Trophoblast cell (in vitro differentiated cells and primary cell): ENCODE data around the gene MYO5C.

ENCODE experiments used
- DNase-seq, 2 donors: peaks; one replicate each; pipeline ENCODE4 v3.0.0-alpha.2; 2016
- H2AFZ ChIP-seq: 2 replicates; pipeline ENCODE4 v1.6.1; 2013; ENCODE audit warnings: low read length, moderate library complexity, mild to moderate bottlenecking; ENCODE audit not compliant: insufficient read depth, poor library complexity
- H2AK5ac ChIP-seq: 2 replicates; pipeline ENCODE4 v1.6.1; 2013; ENCODE audit warnings: mild to moderate bottlenecking, low read length
- H2BK120ac ChIP-seq: 2 replicates; pipeline ENCODE4 v1.6.1; 2013; ENCODE audit warnings: low read length, mild to moderate bottlenecking, moderate library complexity; ENCODE audit not compliant: insufficient read depth, poor library complexity
- H2BK12ac ChIP-seq: 2 replicates; pipeline ENCODE4 v1.6.1; 2013; ENCODE audit warnings: mild to moderate bottlenecking, low read length, moderate library complexity
- H2BK5ac ChIP-seq: 2 replicates; pipeline ENCODE4 v1.6.1; 2013; ENCODE audit warnings: low read length, low read depth, moderate library complexity, mild to moderate bottlenecking; ENCODE audit not compliant: poor library complexity
- H3K14ac ChIP-seq: 2 replicates; pipeline ENCODE4 v1.6.1; 2013; ENCODE audit warnings: mild to moderate bottlenecking, low read length
- H3K18ac ChIP-seq: 2 replicates; pipeline ENCODE4 v1.6.1; 2013; ENCODE audit warnings: mild to moderate bottlenecking, low read length
- H3K23ac ChIP-seq: 2 replicates; pipeline ENCODE4 v1.6.1; 2013; ENCODE audit warnings: low read length
- H3K27ac ChIP-seq: 2 replicates; pipeline ENCODE4 v1.5.1; 2013; ENCODE audit warnings: low read depth, mild to moderate bottlenecking, inconsistent platforms, low read length, moderate library complexity
- H3K27me3 ChIP-seq: 2 replicates; pipeline ENCODE4 v1.6.1; 2013; ENCODE audit warnings: inconsistent platforms, mild to moderate bottlenecking, low read length, moderate library complexity; ENCODE audit not compliant: insufficient read depth
- H3K36me3 ChIP-seq, 2 experiments: 1 replicate in 1 of 2; 2 replicates in 1 of 2; pipeline ENCODE4 v1.6.1; 2013; ENCODE audit warnings: low read length in 2 of 2, mild to moderate bottlenecking in 2 of 2, moderate library complexity in 1 of 2; ENCODE audit not compliant: insufficient read depth in 2 of 2, control insufficient read depth in 1 of 2
- H3K4ac ChIP-seq: 2 replicates; pipeline ENCODE4 v1.6.1; 2013; ENCODE audit warnings: low read depth, mild to moderate bottlenecking, low read length, moderate library complexity
- H3K4me1 ChIP-seq, 2 experiments: 1 replicate in 1 of 2; 2 replicates in 1 of 2; pipeline ENCODE4 v1.6.1; 2013; ENCODE audit warnings: low read length in 2 of 2, mild to moderate bottlenecking in 2 of 2, moderate library complexity in 1 of 2; ENCODE audit not compliant: insufficient read depth in 2 of 2, control insufficient read depth in 1 of 2
- H3K4me2 ChIP-seq: 2 replicates; pipeline ENCODE4 v1.6.1; 2013; ENCODE audit warnings: inconsistent platforms, mild to moderate bottlenecking, low read length, moderate library complexity
- H3K4me3 ChIP-seq: 2 replicates; pipeline ENCODE4 v1.5.1; 2013; ENCODE audit warnings: mild to moderate bottlenecking, low read depth, low read length, inconsistent platforms
- H3K79me1 ChIP-seq: one replicate; pipeline ENCODE4 v1.6.1; 2013; ENCODE audit warnings: low read length
- H3K79me2 ChIP-seq: 2 replicates; pipeline ENCODE4 v1.6.1; 2013; ENCODE audit warnings: low read length, mild to moderate bottlenecking; ENCODE audit not compliant: control insufficient read depth, insufficient read depth, poor library complexity
- H3K9ac ChIP-seq: 2 replicates; pipeline ENCODE4 v1.6.1; 2013; ENCODE audit warnings: mild to moderate bottlenecking, low read length
- H3K9me3 ChIP-seq: 2 replicates; pipeline ENCODE4 v1.6.1; 2013; ENCODE audit warnings: low read depth, mild to moderate bottlenecking, control low read depth, inconsistent platforms, low read length; ENCODE audit not compliant: insufficient read depth
- H4K12ac ChIP-seq: 2 replicates; pipeline ENCODE4 v1.6.1; 2013; ENCODE audit warnings: low read depth, mild to moderate bottlenecking, low read length, moderate library complexity
- H4K8ac ChIP-seq: 2 replicates; pipeline ENCODE4 v1.6.1; 2013; ENCODE audit warnings: low read depth, mild to moderate bottlenecking, low read length, moderate library complexity
- H4K91ac ChIP-seq: one replicate; pipeline ENCODE4 v1.6.1; 2013; ENCODE audit warnings: low read depth, mild to moderate bottlenecking, low read length, moderate library complexity
- WGBS: extraction: QIAGEN DNeasy Blood & Tissue Kit; methylation state at CpG from one replicate; pipeline ENCODE4 v1.1.7; 2013; ENCODE audit warnings: missing lambda C conversion rate; ENCODE audit not compliant: insufficient read length, insufficient coverage; ENCODE audit errors: extremely low coverage; 5-methylcytosine and 5-hydroxymethylcytosine counted together

The MYO5C gene

DNA sequence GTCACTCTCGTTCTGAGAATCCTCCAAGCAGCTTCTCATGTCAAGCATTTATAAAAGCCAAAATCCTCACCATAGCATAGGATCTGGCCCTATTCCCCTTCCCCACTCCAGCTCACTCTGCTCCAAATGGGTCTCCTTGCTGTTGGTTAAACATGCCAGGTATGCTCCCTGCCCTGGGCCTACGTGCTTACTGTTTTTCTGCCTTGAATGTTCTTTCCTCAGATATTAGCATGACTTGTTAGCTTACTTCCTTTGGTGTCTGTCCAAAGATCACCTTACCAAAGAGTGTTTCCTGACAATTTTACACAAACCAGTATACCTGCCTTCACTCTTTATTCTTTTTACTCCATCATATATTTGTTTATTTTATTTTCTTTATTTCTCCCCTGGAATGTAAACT is 33.1 kb upstream of the MYO5C start:
- H3K4ac ChIP-seq, result no peak overlapping the region
- no peaks in the 10 kb centered on the region for H3K9me3 ChIP-seq
- H3K79me1 ChIP-seq, result no peaks in the 10 kb centered on the region
- H3K4me2 ChIP-seq, result no peak overlapping the region
- no peaks in the 10 kb centered on the region for H3K79me2 ChIP-seq
- no peak overlapping the region for H3K23ac ChIP-seq
- H3K4me3 ChIP-seq, result no peak overlapping the region
- no peaks in the 10 kb centered on the region for H3K27me3 ChIP-seq
- no peak overlapping the region for H2BK120ac ChIP-seq
- no peaks in the 10 kb centered on the region for H3K36me3 ChIP-seq
- no peak overlapping the region for H3K27ac ChIP-seq
- H4K8ac ChIP-seq, result no peak overlapping the region
- H3K18ac ChIP-seq, result no peak overlapping the region
- no peak for DNase-seq
- peaks cover 0 to 2% of the 10 kb centered on the region in 2 experiments for H3K4me1 ChIP-seq
- no peak overlapping the region for H3K9ac ChIP-seq
- no peak overlapping the region for H2BK5ac ChIP-seq
- no CpG with 5 or more reads among the region's 2 CpGs for WGBS
- H2BK12ac ChIP-seq, result no peak overlapping the region
- H4K91ac ChIP-seq, result no peak overlapping the region
- no peak overlapping the region for H2AK5ac ChIP-seq
- no peak overlapping the region for H4K12ac ChIP-seq
- no peak overlapping the region for H3K14ac ChIP-seq
- no peak overlapping the region for H2AFZ ChIP-seq

DNA sequence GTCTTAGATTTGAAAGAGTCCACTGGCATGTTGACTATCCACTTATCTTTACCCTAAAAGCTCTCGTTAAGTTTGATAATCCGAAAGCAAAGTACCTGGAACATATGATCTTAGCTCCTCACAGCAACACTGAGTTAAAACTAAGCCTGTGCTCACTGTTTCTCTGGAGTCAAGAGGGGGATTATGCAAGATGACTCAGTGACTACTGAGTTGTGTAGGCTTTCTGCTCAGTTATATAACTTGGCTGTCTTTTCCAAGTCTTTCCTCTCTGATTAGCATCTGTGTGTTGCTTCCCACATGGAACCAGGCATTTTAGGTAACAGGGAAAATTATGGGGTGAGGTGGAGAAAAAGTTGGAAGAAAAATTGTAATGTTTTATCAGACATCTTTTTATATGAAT is 31.2 kb upstream of the MYO5C start:
- no peak for DNase-seq
- Histone ChIP-seq H3K9me3 (no peaks in the 10 kb centered on the region), H4K8ac (no peak overlapping the region), H3K14ac (no peak overlapping the region), H3K4me1 (peaks cover 0 to 2% of the 10 kb centered on the region in 2 experiments), H3K18ac (no peak overlapping the region), H4K12ac (no peak overlapping the region), H3K4ac (no peak overlapping the region), H3K36me3 (no peaks in the 10 kb centered on the region), H3K4me3 (no peak overlapping the region), H3K79me2 (no peaks in the 10 kb centered on the region), H4K91ac (no peak overlapping the region), H3K9ac (no peak overlapping the region), H3K27ac (no peak overlapping the region), H3K4me2 (no peak overlapping the region), H2AK5ac (no peak overlapping the region), H3K79me1 (no peaks in the 10 kb centered on the region), H2BK12ac (no peak overlapping the region), H2AFZ (no peak overlapping the region), H3K23ac (no peak overlapping the region), H3K27me3 (no peaks in the 10 kb centered on the region), H2BK5ac (no peak overlapping the region), H2BK120ac (no peak overlapping the region)
- no CpG with 5 or more reads among the region's 2 CpGs for WGBS

DNA sequence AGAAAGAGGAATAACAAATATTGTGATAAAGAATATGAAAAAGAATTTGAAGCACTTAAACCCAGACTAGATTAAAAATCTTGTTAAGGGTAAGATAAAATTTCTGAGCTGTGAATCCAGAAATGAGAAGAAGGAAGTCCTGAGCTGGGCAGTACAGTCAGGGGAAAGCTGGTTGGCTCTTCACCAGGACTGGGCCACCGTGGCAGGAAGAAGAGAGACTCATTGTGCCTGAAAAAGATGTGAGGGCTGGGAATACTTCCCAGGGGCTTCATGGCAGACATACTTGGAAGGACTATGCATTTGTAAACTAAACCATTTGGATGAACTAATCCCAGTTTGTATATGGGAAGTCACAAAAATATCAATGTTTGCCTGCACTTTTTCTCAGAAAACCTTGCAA is 28.5 kb upstream of the MYO5C start:
- WGBS, result no CpG with 5 or more reads among the region's 1 CpG
- Histone ChIP-seq H2BK5ac (no peak overlapping the region), H3K23ac (no peak overlapping the region), H3K18ac (no peak overlapping the region), H2AK5ac (no peak overlapping the region), H4K12ac (no peak overlapping the region), H3K4me1 (no peaks in the 10 kb centered on the region), H3K27me3 (no peaks in the 10 kb centered on the region), H2AFZ (no peak overlapping the region), H4K91ac (no peak overlapping the region), H3K27ac (no peak overlapping the region), H2BK12ac (no peak overlapping the region), H3K79me2 (no peaks in the 10 kb centered on the region), H3K36me3 (peaks cover 0 to under 1% of the 10 kb centered on the region in 2 experiments), H3K9me3 (no peaks in the 10 kb centered on the region), H3K4me2 (no peak overlapping the region), H3K79me1 (no peaks in the 10 kb centered on the region), H4K8ac (no peak overlapping the region), H3K4ac (no peak overlapping the region), H3K14ac (no peak overlapping the region), H3K4me3 (no peak overlapping the region), H3K9ac (no peak overlapping the region), H2BK120ac (no peak overlapping the region)
- peak in 1 of 2 donors; percentile 18 for DNase-seq

DNA sequence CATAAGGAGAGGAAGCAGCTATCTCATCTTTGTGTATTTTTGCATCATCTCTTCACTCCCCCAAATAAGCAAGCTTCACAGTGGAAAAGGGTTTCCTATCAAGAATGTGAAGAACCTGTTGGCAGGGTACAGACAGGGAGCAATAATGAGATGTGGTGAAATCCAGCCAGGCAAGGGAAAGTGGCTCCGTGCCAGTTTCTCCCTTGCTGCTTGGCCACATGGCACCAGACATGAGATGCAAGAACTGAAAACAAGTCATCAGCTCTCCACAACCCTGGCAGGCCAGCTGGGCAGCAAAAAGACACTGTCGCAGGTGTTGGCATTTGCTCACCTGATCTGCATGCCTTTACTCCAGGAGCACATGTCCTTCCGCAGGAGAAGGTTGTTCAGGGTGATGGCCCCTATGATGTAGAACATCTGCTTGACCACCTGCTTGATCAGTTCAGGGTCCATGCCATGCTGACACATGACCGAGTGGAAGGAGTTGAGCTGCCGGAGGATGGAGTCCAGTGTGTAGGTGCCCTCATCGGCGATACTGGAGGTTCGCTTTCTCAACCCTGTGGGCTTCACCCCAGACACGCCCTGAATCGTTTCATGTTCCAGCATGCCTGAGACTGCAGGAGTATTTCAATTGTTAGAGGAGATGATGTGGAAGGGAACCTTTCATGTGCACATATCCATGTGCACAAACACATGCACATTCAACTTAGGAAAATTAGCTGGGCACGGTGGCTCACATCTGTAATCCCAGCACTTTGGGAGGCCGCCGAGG is 23.3 kb upstream of the MYO5C start:
- no peak overlapping the region for H3K14ac ChIP-seq

More for the DNA sequence above, 23.3 kb upstream of the MYO5C start:
- Histone ChIP-seq H3K79me2 (no peaks in the 10 kb centered on the region), H3K18ac (no peak overlapping the region), H2AK5ac (no peak overlapping the region), H3K4me1 (no peaks in the 10 kb centered on the region), H4K8ac (no peak overlapping the region), H3K9me3 (no peaks in the 10 kb centered on the region), H3K79me1 (no peaks in the 10 kb centered on the region), H2BK12ac (no peak overlapping the region), H3K4me2 (no peak overlapping the region), H2BK5ac (no peak overlapping the region), H4K91ac (no peak overlapping the region), H3K27me3 (no peaks in the 10 kb centered on the region), H2AFZ (no peak overlapping the region), H3K9ac (no peak overlapping the region), H3K36me3 (peaks cover 0 to 5% of the 10 kb centered on the region in 2 experiments), H4K12ac (no peak overlapping the region), H3K4ac (no peak overlapping the region), H2BK120ac (no peak overlapping the region), H3K27ac (no peak overlapping the region), H3K23ac (no peak overlapping the region), H3K4me3 (no peak overlapping the region)
- no CpG with 5 or more reads among the region's 13 CpGs for WGBS
- DNase-seq, result no peak
